NCI-H226 (cell line): ENCODE results near the gene PANK3.
"Not testable (repeated sequence)": the region's sequence is repeated elsewhere in the genome, so short reads cannot be mapped to it uniquely, and the experiment has no call there.

ENCODE experiments used
- DNase-seq: peaks from one replicate; pipeline ENCODE4 v3.0.0-alpha.2; 2015

Gene PANK3

GRCh38 chr5:168578538-168579487 lies at the start of gene PANK3:
PANK3 (minus strand) TSS chr5:168579368; CDS start chr5:168579283, 85 bp downstream.
- peak; percentile 69 for DNase-seq

GRCh38 chr5:168624850-168625364 lies 45.7 kb upstream of the PANK3 start:
- no peak for DNase-seq

- DNase-seq, result no peak
Observed at GRCh38 chr5:168620807-168621206, 41.6 kb upstream of the PANK3 start.

- no peak for DNase-seq
Observed at GRCh38 chr5:168614661-168615060, 35.5 kb upstream of the PANK3 start.

- DNase-seq, result no peak
Observed at GRCh38 chr5:168613996-168614395, 34.8 kb upstream of the PANK3 start.

- DNase-seq, result peak; percentile 52
Observed at GRCh38 chr5:168613396-168613795, 34.2 kb upstream of the PANK3 start.

- peak; percentile 38 for DNase-seq
Observed at GRCh38 chr5:168612996-168613395, 33.8 kb upstream of the PANK3 start.

- DNase-seq, result peak; percentile 86
Observed at GRCh38 chr5:168612123-168612522, 33.0 kb upstream of the PANK3 start.

- DNase-seq, result peak; percentile 50
Observed at GRCh38 chr5:168611165-168611564, 32.0 kb upstream of the PANK3 start.

GRCh38 chr5:168609806-168610482 lies 30.8 kb upstream of the PANK3 start:
- DNase-seq, result peak; percentile 57

- DNase-seq, result no peak
Observed at GRCh38 chr5:168608821-168609220, 29.7 kb upstream of the PANK3 start.

- DNase-seq, result no peak
Observed at GRCh38 chr5:168608386-168608785, 29.2 kb upstream of the PANK3 start.

- no peak for DNase-seq
Observed at GRCh38 chr5:168607946-168608345, 28.8 kb upstream of the PANK3 start.

- DNase-seq, result no peak
Observed at GRCh38 chr5:168606562-168606961, 27.4 kb upstream of the PANK3 start.

- DNase-seq, result no peak
Observed at GRCh38 chr5:168604436-168604835, 25.3 kb upstream of the PANK3 start.

- DNase-seq, result peak; percentile 57
Observed at GRCh38 chr5:168603746-168604145, 24.6 kb upstream of the PANK3 start.

GRCh38 chr5:168602517-168602916 lies 23.3 kb upstream of the PANK3 start:
- DNase-seq, result no peak

- no peak for DNase-seq
Observed at GRCh38 chr5:168601972-168602371, 22.8 kb upstream of the PANK3 start.

- no peak for DNase-seq
Observed at GRCh38 chr5:168600409-168600808, 21.2 kb upstream of the PANK3 start.

GRCh38 chr5:168599826-168600225 lies 20.7 kb upstream of the PANK3 start:
- DNase-seq, result no peak

- no peak for DNase-seq
Observed at GRCh38 chr5:168598639-168599038, 19.5 kb upstream of the PANK3 start.

- DNase-seq, result no peak
Observed at GRCh38 chr5:168596927-168597326, 17.8 kb upstream of the PANK3 start.

- DNase-seq, result not testable (repeated sequence)
Observed at GRCh38 chr5:168596122-168596521, 17.0 kb upstream of the PANK3 start.

- DNase-seq, result peak; percentile 64
Observed at GRCh38 chr5:168592014-168592368, 12.8 kb upstream of the PANK3 start.
